MM.1S (cell line): ENCODE data around the gene RBM43.
"Not testable (repeated sequence)": the region's sequence is repeated elsewhere in the genome, so short reads cannot be mapped to it uniquely, and the experiment has no call there.

Experiments
- DNase-seq: peaks from one replicate; pipeline ENCODE4 v3.0.0-alpha.2; 2015
- H2AFZ ChIP-seq: fragments of 300-600 bp; sonication (generic); 2 replicates; pipeline ENCODE4 v1.6.0; 2016; ENCODE audit warnings: antibody characterized with exemption, low read length
- H3F3A ChIP-seq: fragments of 300-600 bp; sonication (generic); 2 replicates; pipeline ENCODE4 v1.6.1; 2016; ENCODE audit warnings: mild to moderate bottlenecking, antibody characterized with exemption, low read length, moderate library complexity, mixed read lengths; ENCODE audit not compliant: insufficient read depth
- H3K27ac ChIP-seq: fragments of 300-600 bp; sonication (generic); 2 replicates; pipeline ENCODE4 v1.5.1; 2016; ENCODE audit warnings: mild to moderate bottlenecking, low read length
- H3K27me3 ChIP-seq: fragments of 300-600 bp; sonication (generic); replicated peaks from 2 replicates; pipeline ENCODE4 v1.6.0; 2016; ENCODE audit warnings: low read length; ENCODE audit not compliant: insufficient read depth
- H3K36me3 ChIP-seq: fragments of 300-600 bp; sonication (generic); replicated peaks from 2 replicates; pipeline ENCODE4 v1.6.1; 2016; ENCODE audit warnings: mild to moderate bottlenecking, low read length, mixed read lengths; ENCODE audit not compliant: insufficient read depth
- H3K4me1 ChIP-seq: fragments of 300-600 bp; sonication (generic); 2 replicates; pipeline ENCODE4 v1.6.1; 2016; ENCODE audit warnings: low read length, mixed read lengths
- H3K4me2 ChIP-seq: fragments of 300-600 bp; sonication (generic); 2 replicates; pipeline ENCODE4 v1.6.0; 2016; ENCODE audit warnings: low read depth, low read length
- H3K4me3 ChIP-seq: fragments of 300-600 bp; sonication (generic); 2 replicates; pipeline ENCODE4 v1.5.1; 2016; ENCODE audit warnings: low read length, mixed read lengths
- H3K79me2 ChIP-seq: fragments of 300-600 bp; sonication (generic); 2 replicates; pipeline ENCODE4 v1.6.1; 2016; ENCODE audit warnings: mixed run types, low read length, mixed read lengths
- H3K9ac ChIP-seq: fragments of 300-600 bp; sonication (generic); 2 replicates; pipeline ENCODE4 v1.6.1; 2016; ENCODE audit warnings: low read length, mixed read lengths
- H3K9me2 ChIP-seq: fragments of 300-600 bp; sonication (generic); replicated peaks from 2 replicates; pipeline ENCODE4 v1.6.1; 2016; ENCODE audit warnings: mild to moderate bottlenecking, low read length, mixed read lengths; ENCODE audit not compliant: insufficient read depth
- H3K9me3 ChIP-seq: fragments of 300-600 bp; sonication (generic); replicated peaks from 2 replicates; pipeline ENCODE4 v1.6.1; 2016; ENCODE audit warnings: mild to moderate bottlenecking, low read length, mixed read lengths; ENCODE audit not compliant: insufficient read depth
- H4K20me1 ChIP-seq: fragments of 300-600 bp; sonication (generic); 2 replicates; pipeline ENCODE4 v1.6.1; 2016; ENCODE audit warnings: mild to moderate bottlenecking, low read length, moderate library complexity, mixed read lengths; ENCODE audit not compliant: insufficient read depth
- EZH2 ChIP-seq: fragments of 300-600 bp; sonication (generic); optimal IDR thresholded peaks from 2 replicates; pipeline ENCODE3; 2017; ENCODE audit warnings: low read depth, mild to moderate bottlenecking, antibody characterized with exemption, low read length, mixed read lengths
- EZH2phosphoT487 ChIP-seq: fragments of 300-600 bp; sonication (generic); IDR thresholded peaks from 2 replicates; pipeline ENCODE4 v1.6.1; 2018; ENCODE audit warnings: antibody characterized with exemption, low read length
- TF ChIP-seq, protein P1 (sequence below): fragments of 300-600 bp; sonication (generic); IDR thresholded peaks from 2 replicates; pipeline ENCODE4 v1.5.1; 2016; ENCODE audit warnings: antibody characterized with exemption, low read length, mixed read lengths

The RBM43 gene

DNA sequence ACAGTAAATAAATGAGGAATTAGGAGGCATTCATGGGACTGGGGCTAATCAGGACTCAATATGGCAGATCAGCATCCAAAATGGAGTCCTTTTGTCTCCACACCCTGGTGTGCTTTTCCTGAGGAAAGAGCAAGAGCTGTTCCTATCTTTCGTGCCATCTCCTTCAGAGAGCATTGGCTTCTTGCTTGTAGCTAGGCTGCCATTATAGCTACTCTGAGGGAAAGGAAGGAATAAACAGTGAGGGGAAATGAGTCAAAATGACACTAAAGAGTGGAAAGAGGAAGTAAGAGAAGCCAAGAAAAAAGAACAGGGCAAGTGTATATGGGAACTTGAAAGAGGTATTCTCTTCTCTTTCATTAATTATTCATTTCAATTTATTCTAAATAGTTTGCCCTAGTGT, 36.2 kb upstream of the RBM43 start:
- no peak for DNase-seq
- Histone ChIP-seq H3K9me2 (no peaks in the 10 kb centered on the region), H4K20me1 (no peaks in the 10 kb centered on the region), H3K4me3 (no peak overlapping the region), H2AFZ (no peak overlapping the region), H3K9ac (no peak overlapping the region), H3K79me2 (no peaks in the 10 kb centered on the region), H3K27ac (no peak overlapping the region), H3K9me3 (no peaks in the 10 kb centered on the region), H3F3A (no peaks in the 10 kb centered on the region), H3K4me1 (no peaks in the 10 kb centered on the region), H3K36me3 (no peaks in the 10 kb centered on the region), H3K4me2 (no peak overlapping the region), H3K27me3 (no peaks in the 10 kb centered on the region)
- TF ChIP-seq EZH2, result no peak
- TF ChIP-seq, protein P1, sequence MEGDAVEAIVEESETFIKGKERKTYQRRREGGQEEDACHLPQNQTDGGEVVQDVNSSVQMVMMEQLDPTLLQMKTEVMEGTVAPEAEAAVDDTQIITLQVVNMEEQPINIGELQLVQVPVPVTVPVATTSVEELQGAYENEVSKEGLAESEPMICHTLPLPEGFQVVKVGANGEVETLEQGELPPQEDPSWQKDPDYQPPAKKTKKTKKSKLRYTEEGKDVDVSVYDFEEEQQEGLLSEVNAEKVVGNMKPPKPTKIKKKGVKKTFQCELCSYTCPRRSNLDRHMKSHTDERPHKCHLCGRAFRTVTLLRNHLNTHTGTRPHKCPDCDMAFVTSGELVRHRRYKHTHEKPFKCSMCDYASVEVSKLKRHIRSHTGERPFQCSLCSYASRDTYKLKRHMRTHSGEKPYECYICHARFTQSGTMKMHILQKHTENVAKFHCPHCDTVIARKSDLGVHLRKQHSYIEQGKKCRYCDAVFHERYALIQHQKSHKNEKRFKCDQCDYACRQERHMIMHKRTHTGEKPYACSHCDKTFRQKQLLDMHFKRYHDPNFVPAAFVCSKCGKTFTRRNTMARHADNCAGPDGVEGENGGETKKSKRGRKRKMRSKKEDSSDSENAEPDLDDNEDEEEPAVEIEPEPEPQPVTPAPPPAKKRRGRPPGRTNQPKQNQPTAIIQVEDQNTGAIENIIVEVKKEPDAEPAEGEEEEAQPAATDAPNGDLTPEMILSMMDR, result no peak
- no peak for TF ChIP-seq EZH2phosphoT487

DNA sequence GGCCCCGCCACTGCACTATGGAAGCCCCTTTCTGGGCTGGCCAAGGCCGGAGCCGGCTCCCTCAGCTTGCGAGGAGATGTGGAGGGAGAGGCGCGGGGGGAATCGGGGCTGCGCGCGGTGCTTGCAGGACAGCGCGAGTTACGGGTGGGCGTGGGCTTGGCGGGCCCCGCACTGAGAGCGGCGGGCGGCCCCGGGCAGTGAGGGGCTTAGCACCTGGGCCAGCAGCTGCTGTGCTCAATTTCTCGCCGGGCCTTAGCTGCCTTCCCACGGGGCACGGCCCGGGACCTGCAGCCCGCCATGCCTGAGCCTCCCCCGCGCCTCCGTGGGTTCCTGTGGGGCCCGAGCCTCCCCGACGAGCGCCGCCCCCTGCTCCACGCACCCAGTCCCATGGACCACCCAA, 34.3 kb upstream of the RBM43 start:
- not testable (repeated sequence) for H3K4me2 ChIP-seq, H3K4me1 ChIP-seq, H3F3A ChIP-seq, H2AFZ ChIP-seq, H3K36me3 ChIP-seq, H3K4me3 ChIP-seq, H3K27ac ChIP-seq, H3K27me3 ChIP-seq, H3K9ac ChIP-seq, H3K9me2 ChIP-seq, H4K20me1 ChIP-seq, H3K79me2 ChIP-seq, DNase-seq, H3K9me3 ChIP-seq

DNA sequence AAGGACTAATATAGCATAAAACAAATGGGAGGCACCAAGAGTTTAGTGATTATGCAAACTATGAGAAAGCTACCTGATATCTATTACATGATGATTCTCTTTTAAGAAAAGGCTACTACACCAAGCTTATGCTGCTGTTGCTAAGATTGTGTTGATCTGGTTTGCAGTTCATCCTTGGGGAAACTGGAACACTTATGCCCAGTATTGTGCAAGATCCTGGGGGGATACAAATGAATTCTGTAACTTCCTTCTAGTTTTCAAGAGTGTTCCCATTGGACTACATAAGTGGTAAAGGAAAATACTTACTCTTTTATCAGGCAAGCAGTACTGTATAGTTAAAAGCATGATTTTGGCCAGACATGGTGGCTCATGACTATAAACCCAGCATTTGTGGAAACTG, 30.9 kb upstream of the RBM43 start:
- Histone ChIP-seq H3K79me2 (peaks cover 8% of the 10 kb centered on the region; the same call in 1 of the 2 replicates), H3K36me3 (no peaks in the 10 kb centered on the region)

DNA sequence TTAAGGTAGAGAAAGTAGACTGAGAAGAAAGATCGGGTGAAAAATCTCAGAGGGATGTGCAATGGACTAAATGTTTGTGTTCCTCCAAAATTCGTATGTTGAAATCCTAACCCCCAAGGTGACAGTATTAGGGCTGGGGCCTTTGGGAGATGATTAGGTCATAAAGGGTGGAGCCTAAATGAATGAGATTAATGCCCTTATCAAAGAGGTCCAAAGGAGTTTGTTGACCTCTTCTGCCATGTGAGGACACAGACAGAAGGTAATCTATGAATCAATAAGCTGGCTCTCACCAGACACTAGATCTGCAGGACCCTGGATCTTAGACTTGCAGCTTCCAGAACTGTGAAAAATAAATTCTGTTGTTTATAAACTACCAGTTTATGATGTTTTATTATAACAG, 30.5 kb upstream of the RBM43 start:
- H3K36me3 ChIP-seq, result no peaks in the 10 kb centered on the region
- no peak overlapping the region for H3K4me2 ChIP-seq
- no peaks in the 10 kb centered on the region for H3K9me3 ChIP-seq
- no peak overlapping the region for H2AFZ ChIP-seq
- TF ChIP-seq, protein P1, result no peak
- H3K9ac ChIP-seq, result no peak overlapping the region
- H3K27me3 ChIP-seq, result peaks cover 8% of the 10 kb centered on the region; the same call in 1 of the 2 replicates
- no peaks in the 10 kb centered on the region for H3K9me2 ChIP-seq
- no peaks in the 10 kb centered on the region for H4K20me1 ChIP-seq
- H3F3A ChIP-seq, result peaks cover 7% of the 10 kb centered on the region; the same call in 1 of the 2 replicates
- no peak for DNase-seq
- H3K79me2 ChIP-seq, result peaks cover 8% of the 10 kb centered on the region; the same call in 1 of the 2 replicates
- H3K4me1 ChIP-seq, result 0 out of 2 replicates have a peak, but pooled peaks cover 5% of the 10 kb centered on the region
- no peak overlapping the region for H3K27ac ChIP-seq
- H3K4me3 ChIP-seq, result no peak overlapping the region

More for the DNA sequence above, 30.9 kb upstream of the RBM43 start:
- TF ChIP-seq EZH2phosphoT487, result no peak
- TF ChIP-seq, protein P1, result no peak
- no peak for TF ChIP-seq EZH2
- H2AFZ ChIP-seq, result no peak overlapping the region
- H3F3A ChIP-seq, result peaks cover 7% of the 10 kb centered on the region; the same call in 1 of the 2 replicates
- no peak overlapping the region for H3K4me2 ChIP-seq
- 0 out of 2 replicates have a peak, but pooled peaks cover 5% of the 10 kb centered on the region for H3K4me1 ChIP-seq
- H3K9me3 ChIP-seq, result no peaks in the 10 kb centered on the region
- peaks cover 8% of the 10 kb centered on the region; the same call in 1 of the 2 replicates for H3K27me3 ChIP-seq
- no peaks in the 10 kb centered on the region for H4K20me1 ChIP-seq
- no peak overlapping the region for H3K27ac ChIP-seq
- H3K9ac ChIP-seq, result no peak overlapping the region
- no peak overlapping the region for H3K4me3 ChIP-seq
- no peaks in the 10 kb centered on the region for H3K9me2 ChIP-seq
- no peak for DNase-seq
